Panc1 (cell line): ENCODE results near the gene ZDHHC19.

Experiments used
- CTCF ChIP-seq: fragments of 450-650 bp; IDR thresholded peaks from 2 replicates; pipeline ENCODE4 v1.5.1; 2017; ENCODE audit warnings: mild to moderate bottlenecking
- POLR2AphosphoS5 ChIP-seq: IDR thresholded peaks from 2 replicates; pipeline ENCODE4 v1.6.1; 2012; ENCODE audit warnings: mild to moderate bottlenecking, low read depth, low read length, moderate library complexity
- SIN3A ChIP-seq: IDR thresholded peaks from 2 replicates; pipeline ENCODE4 v1.6.1; 2012; ENCODE audit warnings: low read depth, mild to moderate bottlenecking, low read length, moderate library complexity, borderline replicate concordance; ENCODE audit not compliant: insufficient read depth

DNA sequence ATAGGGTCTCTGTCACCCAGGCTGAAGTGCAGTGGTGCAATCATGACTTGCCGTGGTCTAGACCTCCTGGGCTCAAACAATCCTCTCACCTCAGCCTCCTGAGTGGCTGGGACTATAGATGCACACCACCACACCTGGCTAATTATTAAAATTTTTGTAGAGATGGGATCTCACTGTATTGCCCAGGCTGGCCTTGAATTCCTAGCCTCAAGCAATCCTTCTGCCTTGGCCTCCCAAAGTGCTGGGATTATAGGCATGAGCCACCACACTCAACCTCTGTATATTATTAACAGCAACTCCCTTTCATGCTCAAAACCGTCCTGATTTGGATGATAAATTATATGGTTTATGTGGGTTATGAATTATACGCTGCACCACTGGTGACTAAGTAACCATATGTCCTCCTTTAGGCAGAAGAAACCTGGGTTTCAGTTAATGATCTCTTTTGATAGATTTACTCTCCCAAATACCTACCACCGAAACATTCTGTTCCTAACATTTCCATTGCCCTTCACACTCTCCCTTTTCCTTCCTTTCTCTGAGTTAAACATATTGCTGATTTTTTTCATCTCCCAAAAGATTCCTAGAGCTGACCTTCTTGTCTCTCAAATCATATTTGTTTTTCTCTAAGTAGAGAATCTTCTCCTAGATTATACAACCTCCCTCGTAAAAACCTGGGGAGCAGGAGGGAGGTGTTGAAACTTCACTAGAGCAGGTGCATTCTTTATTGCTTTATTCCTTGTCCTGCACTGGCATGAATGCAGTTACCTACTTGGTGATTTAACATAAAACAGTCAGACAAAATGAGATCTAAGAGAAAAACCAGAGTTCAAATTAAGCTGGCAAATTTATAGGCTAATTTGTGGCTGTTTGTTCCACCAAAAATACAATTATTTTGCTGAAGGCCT, 43.4 kb upstream of the ZDHHC19 start:
- TF ChIP-seq CTCF (no peak), POLR2AphosphoS5 (no peak), SIN3A (no peak)
